Epithelial cell of esophagus (primary cell): Measurements from ENCODE around the gene GGA1.
"Not testable (repeated sequence)": the region's sequence is repeated elsewhere in the genome, so short reads cannot be mapped to it uniquely, and the experiment has no call there.

ENCODE experiments used
- DNase-seq: peaks from one replicate; pipeline ENCODE4 v3.0.0; 2010; ENCODE audit warnings: low read depth
- H3K4me3 ChIP-seq: 2 replicates; pipeline ENCODE4 v1.5.1; 2011; ENCODE audit warnings: mild to moderate bottlenecking, low read length, control low read depth
- TF ChIP-seq, protein P1 (sequence below): IDR thresholded peaks from 2 replicates; pipeline ENCODE4 v1.5.1; 2011; ENCODE audit warnings: low read depth, mild to moderate bottlenecking, low read length, control low read depth, inconsistent platforms; ENCODE audit not compliant: insufficient read depth; ENCODE audit errors: missing control alignments

GGA1 gene

DNA sequence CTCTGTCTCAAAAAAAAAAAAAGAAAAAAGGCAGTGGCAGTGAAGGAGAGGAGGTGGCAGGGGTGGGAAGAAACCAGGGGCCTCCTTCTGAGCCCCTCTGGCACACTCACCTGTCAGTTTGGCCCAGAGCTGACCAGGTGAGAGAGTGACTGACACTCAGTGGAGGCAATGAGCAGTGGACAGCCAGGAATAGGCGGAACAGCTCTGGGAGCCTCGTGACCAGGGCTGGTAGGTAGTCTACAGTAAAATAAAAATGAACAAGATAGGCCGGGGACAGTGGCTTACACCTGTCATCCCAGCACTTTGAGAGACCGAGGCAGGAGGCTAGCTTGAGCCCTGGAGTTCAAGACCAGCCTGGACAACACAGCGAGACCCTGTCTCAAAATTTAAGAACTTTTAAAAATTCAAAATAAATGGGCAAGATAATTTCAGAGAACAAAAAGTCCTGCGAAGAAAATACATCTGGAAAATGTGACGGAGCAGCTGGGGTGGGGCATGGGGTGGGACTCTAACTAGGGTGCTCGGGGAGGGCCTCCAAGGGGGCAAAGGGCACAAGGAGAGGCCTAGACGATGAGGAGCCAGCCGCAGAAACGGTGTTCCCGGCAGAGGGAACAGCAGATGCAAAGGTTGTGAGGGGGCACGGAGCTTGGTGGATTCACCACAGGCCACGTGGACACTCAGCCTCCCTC lies 46.1 kb downstream of the GGA1 start:
- TF ChIP-seq, protein P1, sequence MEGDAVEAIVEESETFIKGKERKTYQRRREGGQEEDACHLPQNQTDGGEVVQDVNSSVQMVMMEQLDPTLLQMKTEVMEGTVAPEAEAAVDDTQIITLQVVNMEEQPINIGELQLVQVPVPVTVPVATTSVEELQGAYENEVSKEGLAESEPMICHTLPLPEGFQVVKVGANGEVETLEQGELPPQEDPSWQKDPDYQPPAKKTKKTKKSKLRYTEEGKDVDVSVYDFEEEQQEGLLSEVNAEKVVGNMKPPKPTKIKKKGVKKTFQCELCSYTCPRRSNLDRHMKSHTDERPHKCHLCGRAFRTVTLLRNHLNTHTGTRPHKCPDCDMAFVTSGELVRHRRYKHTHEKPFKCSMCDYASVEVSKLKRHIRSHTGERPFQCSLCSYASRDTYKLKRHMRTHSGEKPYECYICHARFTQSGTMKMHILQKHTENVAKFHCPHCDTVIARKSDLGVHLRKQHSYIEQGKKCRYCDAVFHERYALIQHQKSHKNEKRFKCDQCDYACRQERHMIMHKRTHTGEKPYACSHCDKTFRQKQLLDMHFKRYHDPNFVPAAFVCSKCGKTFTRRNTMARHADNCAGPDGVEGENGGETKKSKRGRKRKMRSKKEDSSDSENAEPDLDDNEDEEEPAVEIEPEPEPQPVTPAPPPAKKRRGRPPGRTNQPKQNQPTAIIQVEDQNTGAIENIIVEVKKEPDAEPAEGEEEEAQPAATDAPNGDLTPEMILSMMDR: no peak
- DNase-seq: no peak
- no peak overlapping the region for H3K4me3 ChIP-seq

DNA sequence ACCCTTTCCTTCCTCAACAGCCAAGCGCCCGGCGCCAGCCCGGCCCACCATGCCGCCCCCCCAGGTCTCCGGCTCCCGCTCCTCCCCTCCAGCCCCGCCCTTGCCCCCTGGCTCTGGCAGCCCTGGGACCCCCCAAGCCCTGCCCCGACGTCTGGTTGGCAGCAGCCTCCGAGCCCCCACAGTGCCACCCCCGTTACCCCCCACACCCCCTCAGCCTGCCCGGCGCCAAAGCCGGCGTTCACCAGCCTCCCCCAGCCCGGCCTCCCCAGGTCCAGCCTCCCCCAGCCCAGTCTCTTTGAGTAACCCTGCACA lies 46.6 kb downstream of the GGA1 start:
- DNase-seq: no peak
- H3K4me3 ChIP-seq: no peak overlapping the region
- TF ChIP-seq, protein P1: no peak

DNA sequence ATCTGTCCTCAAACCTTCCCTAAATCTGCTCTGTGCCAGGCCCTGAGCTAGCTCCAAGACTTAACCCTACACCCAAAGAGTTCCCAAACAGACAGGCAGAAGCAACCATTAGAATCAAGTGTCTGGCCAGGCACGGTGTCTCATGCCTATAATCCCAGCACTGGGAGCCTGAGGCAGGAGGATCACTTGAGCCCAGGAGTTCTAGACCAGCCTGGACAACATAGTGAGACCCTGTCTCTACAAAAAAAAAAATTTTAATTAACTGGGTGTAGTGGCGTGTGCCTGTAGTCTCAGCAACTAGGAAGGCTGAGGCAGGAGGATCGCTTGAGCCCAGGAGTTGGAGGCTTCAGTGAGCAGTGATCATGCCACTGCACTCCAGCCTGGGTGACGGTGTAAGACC lies 47.9 kb downstream of the GGA1 start:
- H3K4me3 ChIP-seq, DNase-seq: not testable (repeated sequence)

DNA sequence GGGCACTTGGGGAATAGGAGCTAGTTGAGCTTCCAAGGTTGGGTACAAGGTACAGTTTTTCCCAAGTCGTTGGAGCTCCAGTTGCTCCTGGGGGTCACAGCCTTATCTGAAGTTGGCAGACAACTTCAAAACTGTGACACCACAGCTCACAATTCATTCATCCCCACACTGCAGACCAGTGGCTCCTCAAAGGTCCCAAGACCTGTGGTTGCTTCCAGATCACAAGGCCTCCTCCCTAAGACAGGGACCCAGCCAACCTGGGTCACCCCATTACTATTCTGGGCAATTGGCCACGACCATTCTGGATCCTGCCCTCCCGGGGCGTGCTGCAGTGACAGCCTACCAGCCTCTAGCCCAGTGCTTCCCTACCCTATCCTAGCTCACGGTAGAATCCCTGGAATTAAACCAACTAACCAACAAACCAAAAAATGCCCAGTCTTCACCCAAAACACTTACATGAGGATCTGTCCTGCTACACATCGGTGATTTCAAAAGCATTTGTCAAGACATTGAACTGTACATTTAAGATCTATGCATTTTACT lies 49.0 kb downstream of the GGA1 start:
- H3K4me3 ChIP-seq: peak overlapping the region; percentile 64
- TF ChIP-seq, protein P1: no peak
- DNase-seq: peak; percentile 35

DNA sequence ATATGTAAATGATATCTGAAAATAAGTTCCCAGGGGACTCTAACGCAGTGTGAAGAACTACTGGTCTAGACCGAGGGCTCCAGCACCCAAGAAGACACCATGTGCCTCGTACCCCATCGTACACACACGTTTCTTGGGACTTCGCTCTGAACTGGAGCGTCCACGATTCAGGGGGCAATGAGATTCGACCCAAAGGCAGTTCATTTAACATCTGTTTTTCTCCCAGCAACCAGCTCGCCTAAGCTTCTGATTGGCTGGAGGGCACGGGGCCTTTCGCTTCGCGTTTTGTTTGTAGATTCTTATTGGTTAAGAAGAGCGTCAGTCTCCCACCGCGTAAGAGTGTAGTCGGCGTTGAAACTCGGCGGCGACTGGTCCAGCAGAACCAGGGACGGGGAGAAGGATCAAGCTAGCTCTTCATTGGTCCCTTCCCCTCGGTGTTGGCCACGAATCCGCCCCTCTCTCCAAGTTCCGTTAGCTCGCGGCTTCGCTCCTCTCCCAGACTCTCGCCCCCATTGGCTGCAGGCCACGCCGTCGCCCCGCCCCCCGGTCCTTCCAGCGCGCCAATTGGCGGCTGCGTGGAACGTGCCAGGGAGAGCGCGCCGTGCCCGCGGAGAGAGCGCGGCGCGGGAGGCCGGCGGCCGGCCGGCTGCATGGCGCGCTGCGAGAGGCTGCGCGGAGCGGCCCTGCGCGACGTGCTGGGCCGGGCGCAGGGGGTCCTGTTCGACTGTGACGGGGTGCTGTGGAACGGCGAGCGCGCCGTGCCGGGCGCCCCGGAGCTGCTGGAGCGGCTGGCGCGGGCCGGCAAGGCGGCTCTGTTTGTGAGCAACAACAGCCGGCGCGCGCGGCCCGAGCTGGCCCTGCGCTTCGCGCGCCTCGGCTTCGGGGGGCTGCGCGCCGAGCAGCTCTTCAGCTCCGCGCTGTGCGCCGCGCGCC lies 49.8 kb downstream of the GGA1 start, which contains the start of gene PDXP:
PDXP (plus strand) TSS at position 591 of the 933 bp plus-strand sequence; CDS start at position 651, 60 bp downstream.
- peak; percentile 100 for DNase-seq
- TF ChIP-seq, protein P1: no peak
- peak within 1 kb of the TSS; percentile 64 for H3K4me3 ChIP-seq

DNA sequence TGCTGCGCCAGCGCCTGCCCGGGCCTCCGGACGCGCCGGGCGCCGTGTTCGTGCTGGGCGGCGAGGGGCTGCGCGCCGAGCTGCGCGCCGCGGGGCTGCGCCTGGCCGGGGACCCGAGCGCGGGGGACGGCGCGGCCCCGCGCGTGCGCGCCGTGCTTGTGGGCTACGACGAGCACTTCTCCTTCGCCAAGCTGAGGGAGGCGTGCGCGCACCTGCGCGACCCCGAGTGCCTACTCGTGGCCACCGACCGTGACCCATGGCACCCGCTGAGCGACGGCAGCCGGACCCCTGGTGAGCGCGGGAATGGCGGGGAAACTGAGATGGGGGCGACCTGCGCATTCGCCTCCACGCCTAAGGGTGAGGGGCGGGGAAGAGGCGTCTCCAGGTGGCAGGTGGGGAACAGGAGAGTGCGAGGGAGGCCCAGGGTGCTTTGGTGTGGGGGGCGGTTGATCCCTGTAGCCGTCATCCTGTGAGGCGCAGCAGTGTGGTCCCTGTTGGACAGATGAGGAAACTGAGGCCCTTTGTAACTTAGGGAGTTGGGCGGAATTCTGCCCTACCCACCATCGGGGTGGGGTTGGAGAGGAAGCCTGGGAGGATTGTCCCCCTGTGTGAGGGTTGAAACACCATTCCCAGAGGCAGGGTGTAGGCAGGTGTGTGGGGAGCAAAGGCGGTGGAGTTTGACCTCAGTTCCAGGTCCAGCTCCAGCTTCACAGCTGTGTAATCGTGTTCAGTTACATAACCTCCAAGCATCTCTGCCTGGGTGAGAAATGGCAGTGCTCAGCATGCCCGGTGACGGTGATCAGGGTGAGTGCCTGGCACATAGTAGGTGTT lies 50.6 kb downstream of the GGA1 start:
- no peak for DNase-seq
- H3K4me3 ChIP-seq: peak overlapping the region; percentile 56
- TF ChIP-seq, protein P1: no peak
